ENCODE results near the gene ATAD2B.

ATAD2B gene

GRCh38 chr2:23837871-23838270, 89.1 kb downstream of the ATAD2B start:
- DNase-seq (ENCODE audit: low spot score) (no peak), FAIRE-seq (no peak)

- no peak for FAIRE-seq
- no peak for DNase-seq (ENCODE audit: low spot score)
Observed at GRCh38 chr2:23836971-23837565, 89.9 kb downstream of the ATAD2B start.

- FAIRE-seq, result no peak
- no peak for DNase-seq (ENCODE audit: low spot score)
Observed at GRCh38 chr2:23836505-23836904, 90.4 kb downstream of the ATAD2B start.

GRCh38 chr2:23835988-23836387, 90.9 kb downstream of the ATAD2B start:
- DNase-seq (ENCODE audit: low spot score) (no peak), FAIRE-seq (peak; percentile 13)

- FAIRE-seq (no peak), DNase-seq (ENCODE audit: low spot score) (no peak)
Observed at GRCh38 chr2:23835423-23835822, 91.5 kb downstream of the ATAD2B start.

GRCh38 chr2:23828986-23829385, 97.9 kb downstream of the ATAD2B start:
- DNase-seq (ENCODE audit: low spot score) (no peak), FAIRE-seq (no peak)

GRCh38 chr2:23828256-23828980, 98.5 kb downstream of the ATAD2B start:
- FAIRE-seq, result no peak
- no peak for DNase-seq (ENCODE audit: low spot score)

- DNase-seq (ENCODE audit: low spot score) (no peak), FAIRE-seq (no peak)
Observed at GRCh38 chr2:23827287-23827686, 99.6 kb downstream of the ATAD2B start.

GRCh38 chr2:23826771-23827170, 100.2 kb downstream of the ATAD2B start:
- FAIRE-seq (no peak), DNase-seq (ENCODE audit: low spot score) (no peak)

- no peak for FAIRE-seq
- DNase-seq (ENCODE audit: low spot score), result no peak
Observed at GRCh38 chr2:23826040-23826439, 100.9 kb downstream of the ATAD2B start.

- FAIRE-seq (no peak), DNase-seq (ENCODE audit: low spot score) (peak; percentile 41)
Observed at GRCh38 chr2:23824777-23825212, 102.1 kb downstream of the ATAD2B start.

- DNase-seq (ENCODE audit: low spot score), result no peak
- FAIRE-seq, result no peak
Observed at GRCh38 chr2:23823863-23824262, 103.1 kb downstream of the ATAD2B start.

GRCh38 chr2:23814963-23815362, 112.0 kb downstream of the ATAD2B start:
- DNase-seq (ENCODE audit: low spot score) (no peak), FAIRE-seq (no peak)

- FAIRE-seq (no peak), DNase-seq (ENCODE audit: low spot score) (no peak)
Observed at GRCh38 chr2:23813438-23813837, 113.5 kb downstream of the ATAD2B start.

GRCh38 chr2:23809150-23809549, 117.8 kb downstream of the ATAD2B start:
- FAIRE-seq (no peak), DNase-seq (ENCODE audit: low spot score) (no peak)

- DNase-seq (ENCODE audit: low spot score) (no peak), FAIRE-seq (no peak)
Observed at GRCh38 chr2:23806665-23807249, 120.2 kb downstream of the ATAD2B start.

- FAIRE-seq, result no peak
Observed at GRCh38 chr2:23806201-23806600, 120.7 kb downstream of the ATAD2B start.

GRCh38 chr2:23803965-23804542, 122.9 kb downstream of the ATAD2B start:
- FAIRE-seq, result no peak

More at GRCh38 chr2:23806201-23806600, 120.7 kb downstream of the ATAD2B start:
- DNase-seq (ENCODE audit: low spot score), result no peak

GRCh38 chr2:23803264-23803964, 123.5 kb downstream of the ATAD2B start:
- DNase-seq (ENCODE audit: low spot score) (no peak), FAIRE-seq (no peak)

More at GRCh38 chr2:23803965-23804542, 122.9 kb downstream of the ATAD2B start:
- peak; percentile 40 for DNase-seq (ENCODE audit: low spot score)

- no peak for DNase-seq (ENCODE audit: low spot score)
- no peak for FAIRE-seq
Observed at GRCh38 chr2:23801396-23801795, 125.5 kb downstream of the ATAD2B start.

GRCh38 chr2:23794234-23794633, 132.7 kb downstream of the ATAD2B start:
- DNase-seq (ENCODE audit: low spot score) (no peak), FAIRE-seq (no peak)

GRCh38 chr2:23793476-23793875, 133.4 kb downstream of the ATAD2B start:
- no peak for FAIRE-seq
- DNase-seq (ENCODE audit: low spot score), result no peak
